ENCODE results near the gene THSD4.

- TF ChIP-seq CTCF (conservative IDR thresholded peaks at IDR 0.05; ENCODE audit: low read length) (no peak), EZH2phosphoT487 (IDR thresholded peaks at IDR 0.05; ENCODE audit: borderline replicate concordance, low read depth, low read length) (no peak)
These were observed 100.0 kb downstream of the THSD4 start for GRCh38 chr15:71215126-71215894.
